ENCODE data around the gene LDLRAD2. TPM values are rescaled to one million over a fixed set of nuclear protein-coding genes. Genes with fewer than 3 reads are reported as not detected.

The LDLRAD2 gene
- total RNA-seq, 4 donors from 2014 or later, result not detected

DNA sequence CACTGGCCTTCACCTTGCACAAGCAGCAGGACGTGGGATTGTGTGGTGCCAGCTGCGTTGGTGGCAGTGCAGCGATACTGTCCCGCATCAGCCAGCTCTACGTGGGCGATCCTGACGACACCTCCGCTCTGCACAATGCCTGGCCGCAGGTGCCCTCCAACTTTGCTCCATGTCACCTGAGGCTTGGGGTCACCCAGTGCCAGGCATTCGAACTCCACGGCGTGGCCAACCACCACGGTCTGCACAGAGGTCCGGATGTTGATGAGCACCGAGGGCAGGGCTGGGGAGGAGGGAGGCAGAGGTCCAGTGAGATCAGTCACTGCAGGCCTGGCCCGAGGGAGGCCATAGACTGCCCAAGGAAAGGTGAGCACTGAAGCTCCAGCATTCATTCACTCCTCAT, 22.6 kb downstream of the LDLRAD2 start:
- Histone ChIP-seq H3K9me3 (no peaks in the 10 kb centered on the region), H3K27me3 (no peaks in the 10 kb centered on the region), H3K4me3 (no peak overlapping the region), H3K4me1 (no peaks in the 10 kb centered on the region), H3K36me3 (peaks cover 0 to 94% of the 10 kb centered on the region in 2 donors), H3K27ac (no peak overlapping the region)
- TF ChIP-seq, protein P1, sequence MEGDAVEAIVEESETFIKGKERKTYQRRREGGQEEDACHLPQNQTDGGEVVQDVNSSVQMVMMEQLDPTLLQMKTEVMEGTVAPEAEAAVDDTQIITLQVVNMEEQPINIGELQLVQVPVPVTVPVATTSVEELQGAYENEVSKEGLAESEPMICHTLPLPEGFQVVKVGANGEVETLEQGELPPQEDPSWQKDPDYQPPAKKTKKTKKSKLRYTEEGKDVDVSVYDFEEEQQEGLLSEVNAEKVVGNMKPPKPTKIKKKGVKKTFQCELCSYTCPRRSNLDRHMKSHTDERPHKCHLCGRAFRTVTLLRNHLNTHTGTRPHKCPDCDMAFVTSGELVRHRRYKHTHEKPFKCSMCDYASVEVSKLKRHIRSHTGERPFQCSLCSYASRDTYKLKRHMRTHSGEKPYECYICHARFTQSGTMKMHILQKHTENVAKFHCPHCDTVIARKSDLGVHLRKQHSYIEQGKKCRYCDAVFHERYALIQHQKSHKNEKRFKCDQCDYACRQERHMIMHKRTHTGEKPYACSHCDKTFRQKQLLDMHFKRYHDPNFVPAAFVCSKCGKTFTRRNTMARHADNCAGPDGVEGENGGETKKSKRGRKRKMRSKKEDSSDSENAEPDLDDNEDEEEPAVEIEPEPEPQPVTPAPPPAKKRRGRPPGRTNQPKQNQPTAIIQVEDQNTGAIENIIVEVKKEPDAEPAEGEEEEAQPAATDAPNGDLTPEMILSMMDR (IDR thresholded peaks at IDR 0.05 in 4 of 5, conservative IDR thresholded peaks at IDR 0.05 in 1 of 5), result no peak
- no peak for TF ChIP-seq POLR2A (IDR thresholded peaks at IDR 0.05)
- DNase-seq, result no peak
- ATAC-seq, result no peak
- intact Hi-C loops (cut with DNase I; ENCODE audit: low total_unique reads) (no loop called here), in situ Hi-C loops (cut with MboI; ENCODE audit: low sequenced_read_pairs in 4 of 4) (no loop called here)

GRCh38 chr1:21836010-21836409, 23.9 kb downstream of the LDLRAD2 start:
- ATAC-seq, result no peak
- intact Hi-C loops (cut with DNase I; ENCODE audit: low total_unique reads) (no loop called here), in situ Hi-C loops (cut with MboI; ENCODE audit: low sequenced_read_pairs in 4 of 4) (no loop called here)
- peaks cover 0 to 89% of the 10 kb centered on the region in 2 donors for H3K36me3 ChIP-seq
- H3K4me3 ChIP-seq, result no peak overlapping the region
- no peak overlapping the region for H3K27ac ChIP-seq
- H3K27me3 ChIP-seq, result no peaks in the 10 kb centered on the region
- no peaks in the 10 kb centered on the region for H3K9me3 ChIP-seq
- TF ChIP-seq, protein P1 (IDR thresholded peaks at IDR 0.05 in 4 of 5, conservative IDR thresholded peaks at IDR 0.05 in 1 of 5), result no peak
- H3K4me1 ChIP-seq, result no peaks in the 10 kb centered on the region
- no peak for DNase-seq

DNA sequence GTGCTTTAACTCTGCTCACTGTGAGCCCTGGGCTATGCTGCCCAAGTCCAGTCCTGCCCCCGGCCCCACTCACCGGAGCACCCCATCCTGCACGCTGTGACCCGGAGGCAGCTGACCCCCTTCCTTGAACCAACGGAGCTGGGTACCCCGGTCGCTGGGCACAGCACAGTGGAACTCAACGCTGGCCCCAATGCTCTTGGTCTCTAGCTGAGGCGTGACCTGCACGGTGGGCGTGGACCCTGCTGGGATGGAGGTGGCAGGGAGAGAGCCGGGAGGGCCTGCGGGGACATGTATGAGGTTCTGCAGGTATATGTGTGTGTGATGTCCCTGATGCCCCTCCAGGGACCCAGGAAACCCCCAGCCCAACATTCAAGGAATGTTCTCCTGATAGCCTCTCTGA, 24.7 kb downstream of the LDLRAD2 start:
- peaks cover 0 to 89% of the 10 kb centered on the region in 2 donors for H3K36me3 ChIP-seq
- ATAC-seq (no peak), DNase-seq (no peak)
- no peaks in the 10 kb centered on the region for H3K9me3 ChIP-seq
- in situ Hi-C loops (cut with MboI; ENCODE audit: low sequenced_read_pairs in 4 of 4) (no loop called here), intact Hi-C loops (cut with DNase I; ENCODE audit: low total_unique reads) (no loop called here)
- H3K4me3 ChIP-seq, result no peak overlapping the region
- no peak overlapping the region for H3K27ac ChIP-seq
- no peaks in the 10 kb centered on the region for H3K4me1 ChIP-seq
- H3K27me3 ChIP-seq, result no peaks in the 10 kb centered on the region
- TF ChIP-seq POLR2A (IDR thresholded peaks at IDR 0.05), result no peak
- TF ChIP-seq, protein P1 (IDR thresholded peaks at IDR 0.05 in 4 of 5, conservative IDR thresholded peaks at IDR 0.05 in 1 of 5), result no peak

DNA sequence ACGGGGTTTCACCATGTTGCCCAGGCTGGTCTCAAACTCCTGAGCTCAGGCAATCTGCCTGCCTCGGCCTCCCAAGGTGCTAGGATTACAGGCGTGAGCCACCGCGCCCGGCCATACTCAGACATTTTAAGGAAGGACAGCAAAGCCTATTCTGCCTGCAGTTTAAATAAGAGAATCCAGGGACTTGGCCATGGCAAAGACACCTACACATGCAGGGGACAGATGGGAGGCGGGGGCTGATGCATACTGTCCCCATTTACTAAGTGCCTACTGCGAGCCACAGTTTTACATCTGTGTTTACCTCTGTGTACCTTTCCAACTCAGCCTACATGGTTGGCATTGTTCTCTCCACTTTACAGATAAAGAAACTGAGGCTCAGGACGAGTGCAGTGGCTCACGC, 25.4 kb downstream of the LDLRAD2 start:
- no peak overlapping the region for H3K4me3 ChIP-seq
- in situ Hi-C loops (cut with MboI; ENCODE audit: low sequenced_read_pairs in 4 of 4), result no loop called here
- intact Hi-C loops (cut with DNase I; ENCODE audit: low total_unique reads), result no loop called here
- H3K4me1 ChIP-seq, result no peaks in the 10 kb centered on the region
- ATAC-seq (no peak), DNase-seq (no peak)
- no peak overlapping the region for H3K27ac ChIP-seq
- H3K36me3 ChIP-seq, result peaks cover 0 to 90% of the 10 kb centered on the region in 2 donors
- no peaks in the 10 kb centered on the region for H3K27me3 ChIP-seq
- no peak for TF ChIP-seq POLR2A (IDR thresholded peaks at IDR 0.05)
- TF ChIP-seq, protein P1 (IDR thresholded peaks at IDR 0.05 in 4 of 5, conservative IDR thresholded peaks at IDR 0.05 in 1 of 5), result no peak
- H3K9me3 ChIP-seq, result no peaks in the 10 kb centered on the region

All from gastrocnemius medialis (tissue), 4 donors.